PC-3 (cell line): ENCODE measurements around the gene BACH1.

Source experiments
- CTCF ChIP-seq: fragments of 300-600 bp; sonication (generic); conservative IDR thresholded peaks from 2 replicates; pipeline ENCODE4 v1.5.1; 2017; ENCODE audit warnings: antibody characterized with exemption, low read depth, mild to moderate bottlenecking, low read length
- EZH2 ChIP-seq: fragments of 300-600 bp; sonication (generic); IDR thresholded peaks from one replicate; pipeline ENCODE4 v1.6.1; 2017; ENCODE audit warnings: antibody characterized with exemption, mild to moderate bottlenecking, low read length; ENCODE audit not compliant: unreplicated experiment

- TF ChIP-seq CTCF (no peak), EZH2 (no peak)
Observed at GRCh38 chr21:29384683-29385359, 86.1 kb downstream of the BACH1 start.
